Peyer's patch (tissue), 4 donors: ENCODE data around the gene AUTS2. TPM values are rescaled to one million over a fixed set of nuclear protein-coding genes. Genes with fewer than 3 reads are reported as not detected.

ENCODE experiments used
- DNase-seq, 3 donors: peaks; one replicate each; pipeline ENCODE4 v3.0.0-alpha.2; 2017 to 2019
- H3K27ac ChIP-seq, 4 donors: fragments of 200-600 bp; sonication (generic); one replicate each; pipeline ENCODE4 v1.5.1; 2016 to 2019
- H3K27me3 ChIP-seq, 2 donors: fragments of 200-600 bp; sonication (generic); one replicate each; pipeline ENCODE4 v1.5.1; 2019
- H3K36me3 ChIP-seq, 3 donors: fragments of 200-600 bp; sonication (generic); one replicate each; pipeline ENCODE4 v1.5.1; 2016 to 2019
- H3K4me1 ChIP-seq, 4 donors: fragments of 200-600 bp; sonication (generic); one replicate each; pipeline ENCODE4 v1.5.1; 2016 to 2019
- H3K4me3 ChIP-seq, 4 donors: fragments of 200-600 bp; sonication (generic); 1 replicate in 3 of 4; 2 replicates in 1 of 4; pipeline ENCODE4 v1.5.1; 2016 to 2019; ENCODE audit warnings: mild to moderate bottlenecking in 1 of 4
- H3K9me3 ChIP-seq, 4 donors: fragments of 200-600 bp; sonication (generic); one replicate each; pipeline ENCODE4 v1.5.1; 2016 to 2019; ENCODE audit warnings: mild to moderate bottlenecking in 1 of 4
- POLR2A ChIP-seq, 2 donors: fragments of 450-650 bp; IDR thresholded peaks; one replicate each; pipeline ENCODE4 v1.5.1; 2017; ENCODE audit warnings: antibody characterized with exemption in 2 of 2, mild to moderate bottlenecking in 2 of 2, moderate library complexity in 2 of 2
- total RNA-seq, 4 donors: library from RNA; depleted of rRNA; stranded (reverse); fragments of >200 nt; gene quantifications; one replicate each; pipeline ENCODE4 v1.1.0, GENCODE V29; 2016
- TF ChIP-seq, protein P1 (sequence below), 6 experiments: fragments of 450-650 bp in 4 of 6; fragments of 200-600 bp in 2 of 6; sonication (generic) in 1 of 6; IDR thresholded peaks; one replicate each; pipeline ENCODE4 v1.5.1; 2017 to 2019; ENCODE audit warnings: antibody characterized with exemption in 6 of 6, mild to moderate bottlenecking in 3 of 6, moderate library complexity in 1 of 6

The AUTS2 gene
- total RNA-seq, 4 donors from 2014 or later = 55.9 to 90.0 (median 72.6) TPM

DNA sequence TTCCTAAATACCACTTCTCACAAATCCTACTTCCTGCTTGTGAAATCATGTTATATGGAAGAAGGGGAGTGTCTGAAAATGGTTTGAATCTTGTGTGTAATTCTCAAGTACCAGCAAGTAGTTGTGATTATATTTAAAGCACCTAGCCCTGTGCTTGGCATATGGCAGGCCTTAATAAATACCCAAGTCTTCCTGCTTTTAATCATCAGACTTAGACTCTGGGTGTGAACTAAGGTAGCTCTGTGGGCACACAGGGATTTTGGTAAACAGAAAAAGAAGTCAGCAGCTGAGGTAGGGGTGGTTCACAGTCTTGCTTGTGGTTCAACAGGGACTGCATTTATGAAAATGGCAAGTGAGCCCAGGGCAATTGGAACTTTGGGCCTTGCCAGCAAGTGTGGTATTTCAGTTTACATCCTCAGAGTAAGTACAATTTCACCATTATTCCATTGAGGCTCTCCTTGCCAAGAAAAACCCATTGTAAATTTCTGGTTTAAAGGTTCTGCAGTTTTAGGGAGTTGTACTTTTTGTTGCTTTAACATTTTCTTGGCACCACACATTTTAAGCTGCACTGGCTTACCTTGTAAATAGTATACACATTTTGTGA is 215.5 kb downstream of the AUTS2 start:
- TF ChIP-seq, protein P1, sequence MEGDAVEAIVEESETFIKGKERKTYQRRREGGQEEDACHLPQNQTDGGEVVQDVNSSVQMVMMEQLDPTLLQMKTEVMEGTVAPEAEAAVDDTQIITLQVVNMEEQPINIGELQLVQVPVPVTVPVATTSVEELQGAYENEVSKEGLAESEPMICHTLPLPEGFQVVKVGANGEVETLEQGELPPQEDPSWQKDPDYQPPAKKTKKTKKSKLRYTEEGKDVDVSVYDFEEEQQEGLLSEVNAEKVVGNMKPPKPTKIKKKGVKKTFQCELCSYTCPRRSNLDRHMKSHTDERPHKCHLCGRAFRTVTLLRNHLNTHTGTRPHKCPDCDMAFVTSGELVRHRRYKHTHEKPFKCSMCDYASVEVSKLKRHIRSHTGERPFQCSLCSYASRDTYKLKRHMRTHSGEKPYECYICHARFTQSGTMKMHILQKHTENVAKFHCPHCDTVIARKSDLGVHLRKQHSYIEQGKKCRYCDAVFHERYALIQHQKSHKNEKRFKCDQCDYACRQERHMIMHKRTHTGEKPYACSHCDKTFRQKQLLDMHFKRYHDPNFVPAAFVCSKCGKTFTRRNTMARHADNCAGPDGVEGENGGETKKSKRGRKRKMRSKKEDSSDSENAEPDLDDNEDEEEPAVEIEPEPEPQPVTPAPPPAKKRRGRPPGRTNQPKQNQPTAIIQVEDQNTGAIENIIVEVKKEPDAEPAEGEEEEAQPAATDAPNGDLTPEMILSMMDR (IDR thresholded peaks at IDR 0.05) = no peak
- TF ChIP-seq POLR2A (IDR thresholded peaks at IDR 0.05) = no peak
- Histone ChIP-seq H3K4me3 (no peak overlapping the region), H3K27me3 (no peaks in the 10 kb centered on the region), H3K4me1 (no peaks in the 10 kb centered on the region), H3K9me3 (no peaks in the 10 kb centered on the region), H3K27ac (no peak overlapping the region), H3K36me3 (no peaks in the 10 kb centered on the region)
- no peak for DNase-seq

DNA sequence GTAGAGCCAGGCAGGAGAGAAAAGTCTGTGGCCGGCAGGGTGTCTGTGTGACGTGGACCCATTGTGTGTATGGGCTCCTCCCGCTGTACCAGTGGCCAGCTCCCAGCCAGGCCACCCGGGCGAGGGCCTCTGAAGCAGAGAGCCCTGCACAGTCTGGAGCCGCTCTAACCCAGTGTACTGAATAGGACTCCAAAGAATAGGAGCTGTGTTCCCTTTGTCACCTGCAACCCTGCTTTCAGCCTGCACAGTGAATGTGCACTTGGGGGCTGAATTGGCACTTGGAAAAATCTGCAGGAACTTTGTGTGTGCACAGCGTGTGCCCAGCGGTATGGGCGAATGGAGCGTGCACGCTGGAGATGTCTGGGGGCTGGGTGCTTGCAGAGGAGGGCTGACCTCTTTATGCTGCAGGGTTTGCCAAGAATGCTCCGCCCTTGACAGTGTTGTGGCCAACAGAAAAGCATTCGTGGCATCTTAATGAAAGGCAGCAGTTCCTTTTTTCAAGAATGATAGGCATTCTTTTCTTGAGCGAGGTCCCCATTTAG is 216.2 kb downstream of the AUTS2 start:
- Histone ChIP-seq H3K4me1 (no peaks in the 10 kb centered on the region), H3K36me3 (no peaks in the 10 kb centered on the region), H3K27me3 (no peaks in the 10 kb centered on the region), H3K9me3 (no peaks in the 10 kb centered on the region), H3K4me3 (no peak overlapping the region), H3K27ac (no peak overlapping the region)
- no peak for DNase-seq
- TF ChIP-seq, protein P1 (IDR thresholded peaks at IDR 0.05) = no peak
- no peak for TF ChIP-seq POLR2A (IDR thresholded peaks at IDR 0.05)

DNA sequence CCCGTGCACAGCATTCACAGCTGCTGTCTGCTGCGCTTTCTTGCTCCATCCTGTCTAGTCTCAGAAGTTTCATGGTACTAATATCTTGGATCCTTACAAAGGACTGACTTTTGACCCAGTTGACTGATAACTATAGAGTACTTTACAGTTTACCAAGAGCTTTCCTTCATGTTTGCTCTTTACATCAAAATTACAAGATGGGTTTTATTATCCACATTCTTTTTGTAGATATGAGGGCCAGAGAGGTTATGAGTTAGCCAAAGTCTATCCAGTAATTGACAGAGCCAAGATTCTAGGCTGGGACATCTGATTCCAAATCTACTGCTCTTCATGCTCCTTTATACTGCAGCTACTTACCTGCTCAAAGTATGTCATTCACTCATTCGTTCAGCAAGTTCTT is 218.2 kb downstream of the AUTS2 start:
- H3K27ac ChIP-seq = no peak overlapping the region
- no peak for DNase-seq
- H3K4me1 ChIP-seq = no peaks in the 10 kb centered on the region

DNA sequence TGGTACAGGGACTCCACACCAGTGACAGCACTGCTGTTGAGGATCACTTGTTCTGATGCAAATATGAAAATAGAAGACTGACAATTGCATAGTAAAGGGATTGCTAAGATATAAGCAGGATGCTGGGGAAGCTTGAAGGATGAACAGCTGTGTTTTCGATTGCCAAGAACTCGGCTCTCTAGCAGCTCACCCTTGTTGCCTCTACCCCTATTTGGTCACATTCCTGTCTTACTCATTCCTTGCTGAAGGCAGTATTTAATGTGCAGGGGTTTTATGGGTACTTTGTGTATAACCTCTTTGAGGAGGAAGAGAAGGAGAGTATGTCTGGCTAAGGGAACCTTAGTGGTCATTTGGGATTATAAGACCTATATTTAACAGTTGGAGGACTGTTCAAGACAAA is 218.8 kb downstream of the AUTS2 start:
- no peaks in the 10 kb centered on the region for H3K27me3 ChIP-seq
- H3K27ac ChIP-seq = no peak overlapping the region
- no peaks in the 10 kb centered on the region for H3K36me3 ChIP-seq
- no peaks in the 10 kb centered on the region for H3K9me3 ChIP-seq
- TF ChIP-seq, protein P1 (IDR thresholded peaks at IDR 0.05) = no peak
- no peak for TF ChIP-seq POLR2A (IDR thresholded peaks at IDR 0.05)
- H3K4me3 ChIP-seq = no peak overlapping the region
- no peaks in the 10 kb centered on the region for H3K4me1 ChIP-seq
- DNase-seq = no peak

More for the DNA sequence above, 218.2 kb downstream of the AUTS2 start:
- Histone ChIP-seq H3K9me3 (no peaks in the 10 kb centered on the region), H3K36me3 (no peaks in the 10 kb centered on the region), H3K4me3 (no peak overlapping the region), H3K27me3 (no peaks in the 10 kb centered on the region)
- no peak for TF ChIP-seq POLR2A (IDR thresholded peaks at IDR 0.05)
- TF ChIP-seq, protein P1 (IDR thresholded peaks at IDR 0.05) = no peak

DNA sequence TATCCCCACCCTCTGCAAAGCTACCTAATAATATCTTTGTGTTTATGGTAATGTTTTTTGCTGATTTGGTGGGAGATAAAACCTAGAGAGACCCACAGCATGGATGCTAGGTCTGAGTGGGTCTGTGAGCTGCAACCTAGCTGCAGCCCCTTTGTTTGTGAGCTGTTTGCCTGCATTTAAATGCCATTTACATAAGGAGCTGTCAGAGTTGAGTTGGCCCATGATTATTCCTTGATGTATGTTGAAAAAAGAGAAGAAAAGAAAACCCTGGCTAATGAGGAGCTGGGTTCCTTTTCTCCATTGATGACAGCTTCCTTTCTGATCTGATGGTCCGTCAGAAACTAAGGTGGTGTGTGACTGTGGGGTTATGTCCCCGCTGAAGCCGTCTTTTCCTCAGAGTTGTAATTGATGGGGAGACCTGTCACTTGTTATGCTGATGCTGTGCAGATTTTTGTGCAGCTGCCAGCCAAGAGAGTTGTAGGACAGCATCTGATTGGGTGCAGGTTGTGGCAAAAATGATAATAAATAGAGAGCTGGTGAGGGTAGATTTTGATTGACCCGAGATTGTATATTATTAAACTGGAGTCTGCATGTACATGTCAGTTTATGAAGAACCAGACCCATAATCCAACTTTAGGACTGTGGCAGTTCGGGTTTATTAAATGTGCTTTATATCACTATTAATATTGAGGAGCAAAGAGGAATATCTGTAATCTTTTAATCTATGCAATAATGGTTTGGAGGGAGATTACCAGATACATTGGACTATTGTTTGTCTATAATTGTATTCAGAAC is 219.8 kb downstream of the AUTS2 start:
- no peaks in the 10 kb centered on the region for H3K36me3 ChIP-seq
- no peak for TF ChIP-seq POLR2A (IDR thresholded peaks at IDR 0.05)
- TF ChIP-seq, protein P1 (IDR thresholded peaks at IDR 0.05) = no peak
- no peak for DNase-seq
- H3K27me3 ChIP-seq = no peaks in the 10 kb centered on the region
- H3K9me3 ChIP-seq = no peaks in the 10 kb centered on the region
- no peak overlapping the region for H3K27ac ChIP-seq
- H3K4me1 ChIP-seq = no peaks in the 10 kb centered on the region
- H3K4me3 ChIP-seq = no peak overlapping the region
